ENCODE data around the gene TBC1D2B.

TBC1D2B gene

DNA sequence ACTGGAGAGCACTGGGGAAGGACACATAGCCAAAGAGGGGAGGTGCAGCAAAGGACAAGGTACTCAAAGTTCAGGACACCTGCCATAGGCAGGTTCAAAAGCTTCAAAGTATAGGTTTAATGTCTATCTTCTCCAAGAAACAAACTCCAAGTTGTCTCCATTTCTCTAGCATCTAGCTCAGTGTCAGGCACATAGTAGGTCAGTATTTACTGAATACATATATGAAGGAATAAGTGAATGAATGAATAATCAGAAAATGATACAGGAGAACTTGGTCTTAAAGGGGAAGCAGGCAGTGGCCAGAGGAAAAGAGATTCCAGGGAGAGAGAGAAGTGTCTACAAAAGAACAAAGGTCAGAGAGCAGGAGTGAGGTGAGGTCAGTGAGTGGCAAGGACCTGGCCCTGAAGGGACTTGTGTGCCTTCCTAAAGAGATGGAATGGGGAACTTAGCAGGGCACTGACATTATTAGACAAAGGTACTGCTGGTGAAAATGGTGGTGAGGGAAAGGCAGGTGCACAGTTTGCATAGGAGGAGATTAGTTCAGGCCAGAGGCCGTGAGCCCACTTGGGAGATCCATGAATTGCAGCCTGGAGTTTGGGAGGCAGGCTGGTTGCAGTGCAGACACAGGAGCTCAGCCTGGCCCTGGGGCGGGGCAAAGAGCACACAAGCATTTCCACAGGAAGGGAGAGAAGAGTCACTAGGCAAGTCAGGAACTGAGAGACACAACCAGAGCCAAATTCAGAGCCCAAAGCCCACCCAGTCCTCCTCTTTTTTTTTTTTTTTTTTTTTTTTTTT is 21.4 kb downstream of the TBC1D2B start:
- H3K4me3 ChIP-seq (ENCODE audit: low read depth, low read length): no peak overlapping the region
- TF ChIP-seq, protein P1, sequence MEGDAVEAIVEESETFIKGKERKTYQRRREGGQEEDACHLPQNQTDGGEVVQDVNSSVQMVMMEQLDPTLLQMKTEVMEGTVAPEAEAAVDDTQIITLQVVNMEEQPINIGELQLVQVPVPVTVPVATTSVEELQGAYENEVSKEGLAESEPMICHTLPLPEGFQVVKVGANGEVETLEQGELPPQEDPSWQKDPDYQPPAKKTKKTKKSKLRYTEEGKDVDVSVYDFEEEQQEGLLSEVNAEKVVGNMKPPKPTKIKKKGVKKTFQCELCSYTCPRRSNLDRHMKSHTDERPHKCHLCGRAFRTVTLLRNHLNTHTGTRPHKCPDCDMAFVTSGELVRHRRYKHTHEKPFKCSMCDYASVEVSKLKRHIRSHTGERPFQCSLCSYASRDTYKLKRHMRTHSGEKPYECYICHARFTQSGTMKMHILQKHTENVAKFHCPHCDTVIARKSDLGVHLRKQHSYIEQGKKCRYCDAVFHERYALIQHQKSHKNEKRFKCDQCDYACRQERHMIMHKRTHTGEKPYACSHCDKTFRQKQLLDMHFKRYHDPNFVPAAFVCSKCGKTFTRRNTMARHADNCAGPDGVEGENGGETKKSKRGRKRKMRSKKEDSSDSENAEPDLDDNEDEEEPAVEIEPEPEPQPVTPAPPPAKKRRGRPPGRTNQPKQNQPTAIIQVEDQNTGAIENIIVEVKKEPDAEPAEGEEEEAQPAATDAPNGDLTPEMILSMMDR (IDR thresholded peaks at IDR 0.05; ENCODE audit: low read depth, low read length, missing control alignments): no peak
- no peak for DNase-seq (ENCODE audit: low read depth)

DNA sequence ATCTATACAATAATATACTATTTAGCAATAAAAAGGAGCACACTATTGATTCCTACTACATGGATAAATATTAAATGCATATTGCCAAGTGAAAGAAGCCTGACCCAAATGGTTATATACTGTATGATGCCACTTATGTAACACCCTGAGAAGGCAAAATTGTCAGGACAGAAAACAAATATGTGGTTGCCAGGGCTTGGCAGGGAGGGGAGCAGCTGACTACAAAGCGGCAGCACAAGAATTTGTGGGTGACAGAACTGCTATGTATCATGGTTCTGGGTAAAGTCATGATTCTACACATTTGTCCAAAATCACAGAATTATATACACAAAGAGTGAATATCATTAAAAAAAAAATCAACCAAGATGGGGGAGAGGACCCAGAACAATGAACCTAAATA is 22.5 kb downstream of the TBC1D2B start:
- H3K4me3 ChIP-seq (ENCODE audit: low read depth, low read length): no peak overlapping the region
- no peak for DNase-seq (ENCODE audit: low read depth)
- TF ChIP-seq, protein P1 (IDR thresholded peaks at IDR 0.05; ENCODE audit: low read depth, low read length, missing control alignments): no peak

DNA sequence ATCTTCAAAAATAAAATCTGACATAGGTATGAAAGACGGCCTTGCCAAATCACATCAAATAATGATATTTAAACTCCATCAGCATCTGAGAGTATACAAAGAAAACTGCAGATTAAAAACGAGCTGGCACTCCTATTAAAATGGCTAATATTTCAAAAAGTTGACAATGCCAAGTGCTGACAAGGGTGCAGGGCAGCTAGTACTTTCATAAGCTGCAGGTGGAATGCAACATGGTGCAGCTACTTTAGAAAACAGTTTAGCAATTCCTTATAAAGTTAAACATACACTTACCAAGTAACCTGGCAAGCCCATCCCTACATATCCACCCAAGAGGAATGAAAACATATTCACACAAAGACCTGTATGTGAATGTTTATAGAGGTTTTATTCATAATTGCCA is 23.0 kb downstream of the TBC1D2B start:
- H3K4me3 ChIP-seq (ENCODE audit: low read depth, low read length): no peak overlapping the region
- TF ChIP-seq, protein P1 (IDR thresholded peaks at IDR 0.05; ENCODE audit: low read depth, low read length, missing control alignments): no peak
- DNase-seq (ENCODE audit: low read depth): no peak

DNA sequence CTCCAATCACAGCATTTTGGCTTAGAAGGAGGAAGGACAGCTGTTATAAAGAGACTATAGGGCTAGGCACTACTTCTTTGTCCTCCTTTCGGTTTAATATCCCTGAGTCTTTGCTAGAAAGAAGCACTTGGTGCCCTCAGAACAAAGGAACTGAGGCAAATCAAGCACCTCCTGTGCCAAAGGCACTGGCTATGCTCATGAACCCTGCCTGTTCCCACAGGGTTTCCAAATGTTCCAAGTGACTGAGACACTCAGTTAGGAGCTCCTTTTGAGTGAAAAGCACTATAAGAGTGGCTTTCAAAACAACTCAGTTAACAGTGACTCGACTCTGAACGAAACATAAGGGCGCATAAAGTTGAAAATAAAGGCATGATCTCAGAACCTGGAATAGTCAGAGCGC is 25.0 kb downstream of the TBC1D2B start:
- no peak for DNase-seq (ENCODE audit: low read depth)
- TF ChIP-seq, protein P1 (IDR thresholded peaks at IDR 0.05; ENCODE audit: low read depth, low read length, missing control alignments): no peak
- no peak overlapping the region for H3K4me3 ChIP-seq (ENCODE audit: low read depth, low read length)

DNA sequence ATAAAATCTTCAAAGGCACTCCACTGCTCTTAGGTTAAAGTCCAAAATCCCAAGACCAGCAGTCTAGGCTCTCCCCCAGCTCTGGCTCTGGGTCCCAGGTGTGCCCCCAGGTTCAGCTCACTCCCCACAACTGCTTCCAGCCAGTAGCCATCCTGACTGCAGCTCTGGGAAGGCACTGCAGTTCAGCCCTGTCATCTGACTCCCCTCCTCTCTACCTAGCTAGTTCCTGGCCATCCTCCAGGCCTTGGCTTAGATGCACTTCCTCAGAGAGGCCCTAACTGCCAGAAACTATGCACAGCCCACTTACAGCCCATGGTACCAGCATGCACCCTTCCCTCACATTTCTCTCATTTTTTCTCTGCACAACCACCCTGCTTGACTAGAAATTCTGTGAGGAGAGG is 25.5 kb downstream of the TBC1D2B start:
- TF ChIP-seq, protein P1 (IDR thresholded peaks at IDR 0.05; ENCODE audit: low read depth, low read length, missing control alignments): no peak
- no peak overlapping the region for H3K4me3 ChIP-seq (ENCODE audit: low read depth, low read length)
- DNase-seq (ENCODE audit: low read depth): no peak

DNA sequence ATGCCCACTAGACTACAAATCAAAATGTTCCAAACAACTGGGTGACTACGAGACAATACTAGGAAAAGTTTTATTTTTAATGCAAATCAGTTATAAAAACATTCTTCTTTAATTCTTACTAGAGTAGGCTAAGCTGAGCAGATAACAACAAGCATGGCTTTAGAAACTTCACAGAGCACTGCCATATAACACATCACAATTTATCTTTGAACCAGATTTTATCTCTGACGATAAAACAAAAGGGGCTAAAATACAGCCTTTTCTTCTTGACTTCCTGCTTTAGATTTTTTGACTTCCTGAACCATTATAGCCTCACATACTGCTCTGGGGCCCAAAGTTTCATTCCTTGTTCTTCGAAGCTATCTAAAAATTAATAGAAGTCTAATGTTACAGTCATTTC is 25.9 kb downstream of the TBC1D2B start:
- TF ChIP-seq, protein P1 (IDR thresholded peaks at IDR 0.05; ENCODE audit: low read depth, low read length, missing control alignments): no peak
- H3K4me3 ChIP-seq (ENCODE audit: low read depth, low read length): no peak overlapping the region
- no peak for DNase-seq (ENCODE audit: low read depth)

DNA sequence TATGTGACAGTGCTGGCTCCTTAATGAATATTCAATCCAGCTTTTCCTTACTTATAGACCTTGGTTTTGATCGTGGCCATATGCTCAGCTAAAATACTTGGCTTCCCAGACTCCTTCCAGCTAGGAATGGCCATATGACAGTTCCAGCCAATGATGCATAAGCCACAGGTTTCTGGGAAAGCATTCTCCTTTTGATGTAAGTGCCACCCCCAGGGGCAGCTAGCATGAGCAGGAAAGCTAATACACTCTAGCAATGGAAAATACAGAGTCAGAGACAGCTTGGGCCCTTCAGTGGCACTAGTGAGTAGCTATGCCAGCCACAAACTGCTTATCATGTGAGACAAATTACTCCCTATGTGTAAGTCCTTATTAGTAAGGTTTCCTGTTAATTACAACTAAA is 26.7 kb downstream of the TBC1D2B start:
- no peak overlapping the region for H3K4me3 ChIP-seq (ENCODE audit: low read depth, low read length)
- no peak for DNase-seq (ENCODE audit: low read depth)
- TF ChIP-seq, protein P1 (IDR thresholded peaks at IDR 0.05; ENCODE audit: low read depth, low read length, missing control alignments): no peak
